C4-2B (cell line): Measurements from ENCODE around the gene SUMO3.

Source experiments
- CTCF ChIP-seq: fragments of 450-650 bp; conservative IDR thresholded peaks from 2 replicates; pipeline ENCODE4 v1.5.1; 2017; ENCODE audit warnings: mild to moderate bottlenecking
- ZFX ChIP-seq: fragments of 450-650 bp; IDR thresholded peaks from 2 replicates; pipeline ENCODE4 v1.6.1; 2017

GRCh38 chr21:44791993-44792392, 25.9 kb downstream of the SUMO3 start:
- TF ChIP-seq CTCF (no peak), ZFX (no peak)
